Muscle layer of colon (tissue), 2 donors: ENCODE data around the gene CHCHD6.

ENCODE experiments used
- H3K27ac ChIP-seq: one replicate; pipeline ENCODE4 v1.7.0; 2013; ENCODE audit warnings: low read depth, mild to moderate bottlenecking, low read length, moderate library complexity
- H3K27me3 ChIP-seq, 2 donors: one replicate each; pipeline ENCODE4 v1.7.0; 2013; ENCODE audit warnings: low read length in 2 of 2, mild to moderate bottlenecking in 2 of 2; ENCODE audit not compliant: insufficient read depth in 2 of 2, control insufficient read depth in 1 of 2
- H3K36me3 ChIP-seq: one replicate; pipeline ENCODE4 v1.7.0; 2013; ENCODE audit warnings: mild to moderate bottlenecking, low read length; ENCODE audit not compliant: insufficient read depth
- H3K4me1 ChIP-seq: one replicate; pipeline ENCODE4 v1.7.0; 2013; ENCODE audit warnings: mild to moderate bottlenecking, low read length; ENCODE audit not compliant: insufficient read depth
- H3K4me3 ChIP-seq, 2 donors: one replicate each; pipeline ENCODE4 v1.7.0; 2013; ENCODE audit warnings: low read length in 2 of 2, low read depth in 1 of 2, mild to moderate bottlenecking in 1 of 2, moderate library complexity in 1 of 2
- H3K9ac ChIP-seq: one replicate; pipeline ENCODE4 v1.7.0; 2013; ENCODE audit warnings: low read length
- H3K9me3 ChIP-seq: one replicate; pipeline ENCODE4 v1.7.0; 2013; ENCODE audit warnings: mild to moderate bottlenecking, low read length
- donor health status: abdominal sarcoma.
- donor health status: Adenocarcinoma of cecum.

CHCHD6 gene

DNA sequence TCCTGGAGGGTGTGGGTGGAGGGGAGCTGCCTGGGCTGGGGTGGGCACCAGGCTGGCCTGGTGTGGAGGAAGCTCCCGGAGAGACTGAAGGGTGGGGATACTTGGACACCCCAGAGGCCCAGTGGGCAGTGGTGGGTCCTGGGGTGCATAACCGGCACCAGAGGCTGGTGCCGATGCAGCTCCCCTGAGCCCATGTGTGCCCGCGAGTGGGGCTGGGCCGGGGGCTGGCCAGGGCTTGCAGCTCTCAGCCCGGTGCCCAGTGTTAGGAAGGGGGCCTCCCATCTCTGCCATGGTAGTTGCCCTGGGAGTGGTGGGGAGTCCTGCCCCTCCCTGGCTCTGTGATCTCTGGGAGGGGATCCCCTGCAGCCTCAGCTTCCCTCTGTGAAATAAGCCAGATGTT is 288.2 kb downstream of the CHCHD6 start:
- no peak overlapping the region for H3K9ac ChIP-seq
- H3K27ac ChIP-seq: no peak overlapping the region
- peaks cover 6% of the 10 kb centered on the region for H3K4me1 ChIP-seq
- H3K36me3 ChIP-seq: peaks cover 4% of the 10 kb centered on the region
- H3K27me3 ChIP-seq: no peaks in the 10 kb centered on the region
- no peaks in the 10 kb centered on the region for H3K9me3 ChIP-seq
- H3K4me3 ChIP-seq: no peak overlapping the region

DNA sequence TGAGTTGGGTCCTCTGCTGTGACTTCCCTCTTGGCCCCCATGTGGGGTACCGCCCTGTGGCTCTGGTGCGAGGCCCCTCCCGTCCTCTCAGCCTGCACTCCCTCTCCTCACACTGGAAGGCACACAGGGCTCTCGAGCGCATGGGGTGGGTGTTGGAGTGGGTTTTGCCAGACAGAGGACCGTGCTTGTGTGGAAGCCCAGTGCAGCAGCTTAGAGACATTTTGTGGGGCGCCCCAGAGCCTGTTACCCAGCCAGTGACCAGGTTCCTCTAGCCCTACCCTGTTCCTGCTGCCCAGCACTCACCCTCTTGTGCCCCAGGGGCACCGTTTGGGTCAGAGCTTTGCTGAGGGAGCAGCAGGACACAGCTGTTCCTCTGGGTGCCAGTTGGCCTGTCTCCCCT is 288.7 kb downstream of the CHCHD6 start:
- no peak overlapping the region for H3K9ac ChIP-seq
- peaks cover 6% of the 10 kb centered on the region for H3K4me1 ChIP-seq
- no peak overlapping the region for H3K27ac ChIP-seq
- H3K27me3 ChIP-seq: no peaks in the 10 kb centered on the region
- no peaks in the 10 kb centered on the region for H3K9me3 ChIP-seq
- peaks cover 4% of the 10 kb centered on the region for H3K36me3 ChIP-seq
- H3K4me3 ChIP-seq: no peak overlapping the region

DNA sequence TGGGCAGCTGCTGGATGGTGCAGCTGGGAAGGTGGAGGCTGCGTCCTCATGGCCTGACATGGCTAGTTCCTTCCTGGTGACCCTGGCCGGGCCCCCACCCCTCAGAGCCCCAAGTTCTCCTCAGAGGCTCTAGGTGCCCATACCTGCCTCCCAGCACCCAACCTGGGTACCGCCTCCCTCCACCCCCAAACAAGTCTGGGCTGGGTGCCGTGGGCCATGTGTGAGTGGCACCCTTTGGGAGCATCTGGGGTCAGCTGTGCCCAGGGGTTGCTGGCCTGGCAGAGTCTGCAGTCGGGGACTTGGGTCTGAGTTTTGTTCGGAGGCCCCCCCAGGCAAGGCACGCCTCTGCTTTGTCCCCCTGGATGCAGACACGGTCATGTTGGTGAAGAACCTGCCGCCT is 289.4 kb downstream of the CHCHD6 start:
- Histone ChIP-seq H3K9ac (no peak overlapping the region), H3K9me3 (no peaks in the 10 kb centered on the region), H3K4me1 (peaks cover 6% of the 10 kb centered on the region), H3K27me3 (no peaks in the 10 kb centered on the region), H3K36me3 (peaks cover 4% of the 10 kb centered on the region), H3K27ac (no peak overlapping the region), H3K4me3 (no peak overlapping the region)

DNA sequence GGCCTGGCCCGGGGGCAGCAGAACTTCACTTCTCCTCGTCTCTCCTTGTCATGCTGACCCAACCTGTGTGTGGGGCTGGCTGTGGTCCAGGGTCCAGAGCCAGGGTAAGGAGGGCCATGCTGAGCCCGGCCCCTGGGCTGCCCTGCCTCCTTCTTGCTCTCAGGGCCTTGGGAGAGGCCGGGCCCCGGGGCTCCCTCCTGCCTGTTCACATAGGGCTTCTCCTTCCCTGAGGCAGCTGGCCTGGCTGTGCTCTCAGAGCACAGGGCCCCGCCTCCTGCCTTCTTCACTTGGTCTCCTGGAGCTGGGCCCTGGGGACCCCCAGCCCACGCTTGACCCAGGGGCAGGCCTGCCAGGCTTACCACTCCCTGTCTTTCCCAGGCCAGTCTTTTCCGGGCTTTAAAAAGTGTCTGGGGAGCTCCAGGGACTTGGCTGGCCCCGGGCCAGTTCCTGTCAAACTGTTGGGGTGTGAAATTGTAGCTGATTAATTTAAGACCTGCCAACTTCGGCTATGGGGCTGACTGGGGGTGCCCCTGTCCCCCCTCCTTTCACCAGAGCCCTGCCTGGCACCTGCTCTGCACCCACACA is 290.7 kb downstream of the CHCHD6 start:
- Histone ChIP-seq H3K27me3 (no peaks in the 10 kb centered on the region), H3K4me1 (peaks cover 6% of the 10 kb centered on the region), H3K27ac (no peak overlapping the region), H3K9me3 (no peaks in the 10 kb centered on the region), H3K9ac (no peak overlapping the region), H3K36me3 (peaks cover 3% of the 10 kb centered on the region), H3K4me3 (no peak overlapping the region)

DNA sequence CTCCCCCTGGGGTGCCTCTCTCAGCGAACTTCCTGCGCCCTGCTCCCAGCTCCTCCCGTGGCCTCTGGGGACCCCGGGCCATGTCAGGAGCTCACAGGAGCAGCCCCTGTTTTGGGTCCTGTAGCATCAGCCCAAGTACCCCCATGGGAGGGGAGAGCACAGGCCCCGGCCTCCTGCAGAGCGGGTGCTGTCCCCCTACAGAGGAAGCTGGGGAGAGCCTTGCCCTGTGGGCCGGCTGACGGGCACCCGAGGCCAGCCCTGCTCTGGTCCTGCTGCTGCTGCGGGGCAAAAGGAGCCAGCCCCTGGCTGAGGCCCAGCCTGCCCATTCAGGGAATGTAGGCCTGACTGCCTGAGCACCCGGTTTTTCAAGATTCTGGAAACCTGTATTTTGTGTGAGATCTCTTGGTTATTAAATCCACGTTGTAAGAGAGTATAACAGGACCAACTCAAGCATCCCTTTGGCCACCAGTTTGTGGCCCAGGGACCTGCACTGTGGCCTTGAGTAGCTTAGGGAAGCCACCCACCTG is 291.3 kb downstream of the CHCHD6 start:
- Histone ChIP-seq H3K9ac (no peak overlapping the region), H3K4me1 (peaks cover 6% of the 10 kb centered on the region)

DNA sequence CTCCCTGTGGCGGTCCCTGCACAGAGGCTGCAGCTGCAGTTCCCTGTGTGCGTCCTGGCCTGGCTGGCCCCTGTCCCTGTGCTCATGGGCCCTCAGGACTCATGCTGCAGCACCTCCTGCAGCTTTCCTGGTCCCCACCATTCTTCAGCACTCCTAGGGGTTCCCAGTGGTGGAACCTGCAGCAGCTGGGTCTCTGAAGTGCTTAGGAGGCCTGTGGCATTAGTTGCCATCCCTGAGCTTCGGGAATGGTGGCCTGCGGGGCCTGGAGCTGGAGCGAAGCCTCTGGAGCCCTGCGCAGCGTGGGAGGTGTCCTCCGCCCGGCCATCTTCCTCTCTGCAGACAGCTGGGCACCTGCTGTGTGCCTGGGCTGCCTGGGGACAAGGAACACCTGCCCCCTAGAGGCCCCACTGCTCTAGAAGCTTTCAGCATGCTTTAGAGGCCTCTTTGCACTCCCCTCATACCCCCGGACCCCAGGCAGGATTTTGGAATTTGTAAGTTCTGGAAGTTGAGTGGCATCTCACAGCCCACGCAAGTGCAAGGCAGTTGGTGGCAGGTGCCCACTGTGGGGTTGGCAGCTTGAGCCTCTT is 292.0 kb downstream of the CHCHD6 start:
- no peak overlapping the region for H3K4me3 ChIP-seq
- no peaks in the 10 kb centered on the region for H3K9me3 ChIP-seq
- no peak overlapping the region for H3K27ac ChIP-seq
- no peaks in the 10 kb centered on the region for H3K36me3 ChIP-seq
- no peak overlapping the region for H3K9ac ChIP-seq
- peaks cover 6% of the 10 kb centered on the region for H3K4me1 ChIP-seq
- H3K27me3 ChIP-seq: no peaks in the 10 kb centered on the region

More for the DNA sequence above, 291.3 kb downstream of the CHCHD6 start:
- H3K36me3 ChIP-seq: no peaks in the 10 kb centered on the region
- H3K27ac ChIP-seq: no peak overlapping the region
- no peak overlapping the region for H3K4me3 ChIP-seq
- H3K27me3 ChIP-seq: no peaks in the 10 kb centered on the region
- H3K9me3 ChIP-seq: no peaks in the 10 kb centered on the region

DNA sequence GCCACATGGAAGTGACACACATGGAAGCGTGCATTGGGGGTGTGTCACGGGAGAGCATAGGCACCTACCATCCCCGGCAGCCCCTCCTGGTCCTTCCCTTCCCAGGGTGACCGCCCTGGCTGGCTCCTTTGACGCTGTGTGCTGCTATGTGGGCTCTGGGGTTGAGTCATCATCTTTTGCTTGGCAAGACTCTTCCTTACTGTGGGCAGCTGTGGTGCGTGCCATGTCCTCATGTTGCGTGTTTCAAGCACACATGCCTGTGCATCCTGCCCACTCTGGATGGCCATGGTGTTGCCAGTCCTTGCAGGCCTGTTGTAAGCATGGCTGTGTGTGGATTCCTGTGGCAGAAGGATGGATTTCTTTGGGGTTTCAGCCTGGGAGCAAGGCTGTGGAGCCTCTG is 292.9 kb downstream of the CHCHD6 start:
- Histone ChIP-seq H3K4me3 (no peak overlapping the region), H3K4me1 (peaks cover 13% of the 10 kb centered on the region), H3K9ac (no peak overlapping the region), H3K27ac (no peak overlapping the region), H3K9me3 (no peaks in the 10 kb centered on the region), H3K36me3 (no peaks in the 10 kb centered on the region), H3K27me3 (no peaks in the 10 kb centered on the region)

DNA sequence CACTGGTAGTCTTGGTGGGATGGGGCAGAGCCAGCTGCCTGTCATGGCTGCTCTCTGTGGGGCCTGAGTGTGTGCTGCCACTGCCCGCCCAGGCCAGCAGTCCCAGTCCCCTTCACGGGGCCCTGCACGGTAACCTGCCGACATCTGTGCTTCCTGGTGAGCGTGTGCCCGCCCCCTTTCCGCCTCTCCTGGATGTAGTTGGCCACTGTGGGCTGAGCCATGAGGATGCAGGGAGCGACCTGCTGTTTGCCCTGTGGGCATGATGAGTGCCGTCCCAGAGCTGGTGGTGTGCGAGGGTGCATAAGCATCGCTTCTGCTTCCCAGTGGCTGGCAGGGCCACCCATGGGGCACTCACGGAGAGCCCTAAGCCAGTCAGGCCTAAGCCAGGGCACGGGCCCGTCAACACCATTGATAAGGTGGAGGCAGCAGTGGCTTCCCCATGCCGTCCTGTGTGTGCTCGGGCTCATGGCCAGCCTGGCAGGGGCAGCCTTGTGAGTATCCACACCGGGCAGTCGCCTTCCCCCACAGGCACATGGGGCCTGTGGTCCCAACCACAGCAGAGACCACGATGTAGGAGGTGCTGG is 293.5 kb downstream of the CHCHD6 start:
- Histone ChIP-seq H3K36me3 (no peaks in the 10 kb centered on the region), H3K4me3 (no peak overlapping the region), H3K27ac (no peak overlapping the region), H3K9ac (no peak overlapping the region), H3K9me3 (no peaks in the 10 kb centered on the region), H3K27me3 (no peaks in the 10 kb centered on the region), H3K4me1 (peaks cover 17% of the 10 kb centered on the region)

DNA sequence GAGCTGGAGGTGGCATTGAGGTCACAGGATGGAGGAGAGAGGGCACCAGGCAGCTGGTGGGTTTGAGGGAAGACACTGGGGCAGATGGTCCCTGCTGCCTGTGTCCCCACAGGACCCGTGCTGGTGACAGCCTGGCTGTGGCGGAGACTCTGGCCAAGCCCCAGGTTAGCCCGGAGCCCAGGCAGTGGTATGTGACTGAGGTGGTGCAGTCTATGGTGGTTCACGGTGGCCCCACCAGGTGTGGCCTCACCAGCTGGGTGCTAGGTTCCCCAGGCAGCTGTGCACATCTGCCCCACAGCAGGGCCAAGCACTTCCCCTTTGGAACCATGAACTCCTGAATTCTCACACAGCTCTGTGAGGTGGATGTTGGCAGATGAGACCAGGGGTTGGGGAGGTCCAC is 294.3 kb downstream of the CHCHD6 start:
- Histone ChIP-seq H3K27ac (no peak overlapping the region), H3K4me3 (no peak overlapping the region), H3K9me3 (no peaks in the 10 kb centered on the region), H3K9ac (no peak overlapping the region), H3K36me3 (no peaks in the 10 kb centered on the region), H3K27me3 (no peaks in the 10 kb centered on the region), H3K4me1 (peaks cover 20% of the 10 kb centered on the region)

DNA sequence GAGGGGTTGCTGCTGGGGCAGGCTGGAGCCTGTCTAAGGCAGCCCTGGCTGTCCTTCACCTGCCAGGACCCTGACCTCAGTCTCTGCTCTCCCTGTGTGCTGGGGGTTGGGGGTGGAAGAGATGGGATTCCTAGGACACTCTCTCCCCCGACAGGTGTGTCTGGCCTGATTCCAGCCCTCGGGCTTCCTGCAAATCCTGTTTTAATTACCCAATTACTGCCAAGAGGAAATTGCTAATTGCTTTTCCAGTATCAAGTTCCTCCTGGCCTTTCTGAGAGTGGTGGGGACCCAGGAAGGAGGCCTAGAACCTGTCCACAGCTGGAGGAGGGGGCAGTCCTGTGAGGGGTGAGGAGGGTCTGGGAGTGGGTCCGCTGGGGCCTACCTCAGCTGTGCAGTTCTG is 294.7 kb downstream of the CHCHD6 start:
- Histone ChIP-seq H3K36me3 (no peaks in the 10 kb centered on the region), H3K4me3 (no peak overlapping the region), H3K9me3 (no peaks in the 10 kb centered on the region), H3K27ac (no peak overlapping the region), H3K4me1 (peaks cover 20% of the 10 kb centered on the region), H3K9ac (no peak overlapping the region), H3K27me3 (no peaks in the 10 kb centered on the region)

DNA sequence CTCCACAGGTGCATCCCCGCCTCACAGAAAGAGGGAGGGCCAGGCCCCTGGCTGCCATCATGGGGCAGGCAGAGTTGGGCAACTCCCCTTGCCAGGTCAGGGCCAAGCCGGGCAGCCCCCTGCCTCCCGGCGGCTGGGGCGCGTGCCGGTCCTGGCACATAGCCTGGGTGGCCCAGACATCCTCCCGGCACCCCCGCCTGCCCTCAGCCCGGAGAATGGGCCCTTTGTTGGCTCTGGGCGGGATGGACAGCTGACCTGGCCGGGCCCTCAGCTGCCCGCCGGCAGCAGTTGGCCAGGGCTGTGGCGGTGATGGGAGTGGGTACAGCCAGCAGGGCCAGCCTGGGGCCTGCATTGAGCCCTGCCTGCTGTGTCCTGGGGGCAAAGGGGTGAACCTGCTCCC is 295.3 kb downstream of the CHCHD6 start:
- no peaks in the 10 kb centered on the region for H3K36me3 ChIP-seq
- no peaks in the 10 kb centered on the region for H3K9me3 ChIP-seq
- no peaks in the 10 kb centered on the region for H3K27me3 ChIP-seq
- no peak overlapping the region for H3K27ac ChIP-seq
- H3K9ac ChIP-seq: no peak overlapping the region
- H3K4me3 ChIP-seq: no peak overlapping the region
- peaks cover 14% of the 10 kb centered on the region for H3K4me1 ChIP-seq

DNA sequence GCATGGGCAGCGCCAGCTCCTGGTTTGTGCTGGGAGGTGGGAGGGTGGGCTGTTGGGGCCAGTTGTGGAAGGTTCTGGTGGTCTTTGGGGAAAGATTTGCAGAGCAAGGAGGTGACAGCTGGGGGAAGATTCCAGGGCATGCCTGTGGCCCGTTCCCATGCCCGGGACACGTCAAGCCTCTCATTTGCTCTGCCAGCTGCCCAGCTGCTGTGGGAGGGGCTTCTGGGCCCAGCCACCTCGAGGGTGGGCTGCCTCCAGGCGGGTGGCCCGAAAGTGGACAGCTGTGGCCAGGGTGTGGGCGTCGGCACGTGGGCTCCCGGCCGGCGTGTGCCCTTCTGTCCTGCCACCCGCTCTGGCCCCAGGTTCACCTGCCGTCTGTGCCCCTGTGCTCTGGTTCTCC is 296.1 kb downstream of the CHCHD6 start:
- H3K27ac ChIP-seq: no peak overlapping the region
- H3K27me3 ChIP-seq: no peaks in the 10 kb centered on the region
- no peaks in the 10 kb centered on the region for H3K9me3 ChIP-seq
- no peak overlapping the region for H3K4me3 ChIP-seq
- no peak overlapping the region for H3K9ac ChIP-seq
- H3K4me1 ChIP-seq: peaks cover 14% of the 10 kb centered on the region
- H3K36me3 ChIP-seq: no peaks in the 10 kb centered on the region
